ENCODE measurements around the gene GPR107. TPM values are rescaled to one million over a fixed set of nuclear protein-coding genes. Genes with fewer than 3 reads are reported as not detected.

Gene GPR107
- total and polyA plus RNA-seq, 3 donors from 2014 or later = 41.1 to 53.4 (median 49.1) TPM

- H3K36me3 ChIP-seq (ENCODE audit: low read depth, missing control alignments) = no peaks in the 10 kb centered on the region
- 87 to 92% methylated on average over 30 of the region's 30 CpGs for WGBS, 2 donors
- H3K9me3 ChIP-seq = no peaks in the 10 kb centered on the region
- H3K4me3 ChIP-seq = no peak overlapping the region
- H3K27ac ChIP-seq = no peak overlapping the region
- H3K27me3 ChIP-seq = no peaks in the 10 kb centered on the region
- TF ChIP-seq, protein P1, sequence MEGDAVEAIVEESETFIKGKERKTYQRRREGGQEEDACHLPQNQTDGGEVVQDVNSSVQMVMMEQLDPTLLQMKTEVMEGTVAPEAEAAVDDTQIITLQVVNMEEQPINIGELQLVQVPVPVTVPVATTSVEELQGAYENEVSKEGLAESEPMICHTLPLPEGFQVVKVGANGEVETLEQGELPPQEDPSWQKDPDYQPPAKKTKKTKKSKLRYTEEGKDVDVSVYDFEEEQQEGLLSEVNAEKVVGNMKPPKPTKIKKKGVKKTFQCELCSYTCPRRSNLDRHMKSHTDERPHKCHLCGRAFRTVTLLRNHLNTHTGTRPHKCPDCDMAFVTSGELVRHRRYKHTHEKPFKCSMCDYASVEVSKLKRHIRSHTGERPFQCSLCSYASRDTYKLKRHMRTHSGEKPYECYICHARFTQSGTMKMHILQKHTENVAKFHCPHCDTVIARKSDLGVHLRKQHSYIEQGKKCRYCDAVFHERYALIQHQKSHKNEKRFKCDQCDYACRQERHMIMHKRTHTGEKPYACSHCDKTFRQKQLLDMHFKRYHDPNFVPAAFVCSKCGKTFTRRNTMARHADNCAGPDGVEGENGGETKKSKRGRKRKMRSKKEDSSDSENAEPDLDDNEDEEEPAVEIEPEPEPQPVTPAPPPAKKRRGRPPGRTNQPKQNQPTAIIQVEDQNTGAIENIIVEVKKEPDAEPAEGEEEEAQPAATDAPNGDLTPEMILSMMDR (IDR thresholded peaks at IDR 0.05) = no peak
- TF ChIP-seq POLR2A (IDR thresholded peaks at IDR 0.05) = no peak
- peaks cover 6% of the 10 kb centered on the region for H3K4me1 ChIP-seq
- DNase-seq = no peak
- intact Hi-C loops (cut with DNase I; ENCODE audit: low total_unique reads) = loop anchor here (10.0 kb wide), 1 partner anchor 233 kb away; no protein-coding TSS in a partner anchor
Measured at GRCh38 chr9:130111786-130112537, 58.3 kb downstream of the GPR107 start.

GRCh38 chr9:130112538-130113151, 58.9 kb downstream of the GPR107 start:
- no peaks in the 10 kb centered on the region for H3K36me3 ChIP-seq (ENCODE audit: low read depth, missing control alignments)
- peak; percentile 40 for DNase-seq
- no peaks in the 10 kb centered on the region for H3K9me3 ChIP-seq
- WGBS, 2 donors = 53 to 57% methylated on average over 3 of the region's 3 CpGs
- H3K4me1 ChIP-seq = peaks cover 6% of the 10 kb centered on the region
- H3K4me3 ChIP-seq = no peak overlapping the region
- H3K27ac ChIP-seq = no peak overlapping the region
- no peak for TF ChIP-seq POLR2A (IDR thresholded peaks at IDR 0.05)
- TF ChIP-seq, protein P1 (IDR thresholded peaks at IDR 0.05) = no peak
- H3K27me3 ChIP-seq = no peaks in the 10 kb centered on the region
- intact Hi-C loops (cut with DNase I; ENCODE audit: low total_unique reads) = loop anchor here (10.0 kb wide), 1 partner anchor 232 kb away; no protein-coding TSS in a partner anchor

- no peak for DNase-seq
- H3K36me3 ChIP-seq (ENCODE audit: low read depth, missing control alignments) = no peaks in the 10 kb centered on the region
- TF ChIP-seq, protein P1 (IDR thresholded peaks at IDR 0.05) = no peak
- TF ChIP-seq POLR2A (IDR thresholded peaks at IDR 0.05) = no peak
- intact Hi-C loops (cut with DNase I; ENCODE audit: low total_unique reads) = loop anchor here (10.0 kb wide), 1 partner anchor 230 kb away; no protein-coding TSS in a partner anchor
- H3K27ac ChIP-seq = no peak overlapping the region
- H3K9me3 ChIP-seq = no peaks in the 10 kb centered on the region
- peaks cover 6% of the 10 kb centered on the region for H3K4me1 ChIP-seq
- H3K4me3 ChIP-seq = no peak overlapping the region
- no peaks in the 10 kb centered on the region for H3K27me3 ChIP-seq
Measured at GRCh38 chr9:130114741-130115140, 61.0 kb downstream of the GPR107 start.

DNA sequence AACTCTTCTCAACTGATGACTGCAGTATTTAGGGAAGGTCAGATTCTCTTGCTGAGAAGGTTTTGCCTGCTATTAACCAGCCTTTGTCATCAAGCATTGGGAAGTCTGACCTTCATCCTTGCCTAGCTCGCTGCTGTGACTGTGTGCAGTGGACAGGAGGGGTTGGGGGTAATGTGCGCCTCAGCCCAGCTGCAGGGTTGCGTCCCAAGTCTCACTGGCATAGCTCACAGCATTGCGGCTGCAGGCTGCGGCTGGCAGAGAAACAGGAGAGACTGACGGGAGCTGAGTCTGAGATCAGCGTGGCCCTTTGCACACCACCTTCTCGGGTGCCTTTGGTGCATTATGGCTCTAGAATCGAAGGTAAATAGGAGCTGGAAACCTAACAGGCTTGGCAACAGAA, 62.6 kb downstream of the GPR107 start:
- no peak for DNase-seq
- intact Hi-C loops (cut with DNase I; ENCODE audit: low total_unique reads) = loop anchor here (10.0 kb wide), 1 partner anchor 228 kb away; no protein-coding TSS in a partner anchor
- TF ChIP-seq POLR2A (IDR thresholded peaks at IDR 0.05) = no peak
- TF ChIP-seq, protein P1 (IDR thresholded peaks at IDR 0.05) = no peak
- no peak overlapping the region for H3K4me3 ChIP-seq
- 95 to 97% methylated on average over 9 of the region's 9 CpGs for WGBS, 2 donors
- H3K9me3 ChIP-seq = no peaks in the 10 kb centered on the region
- no peak overlapping the region for H3K27ac ChIP-seq
- H3K27me3 ChIP-seq = no peaks in the 10 kb centered on the region
- no peaks in the 10 kb centered on the region for H3K36me3 ChIP-seq (ENCODE audit: low read depth, missing control alignments)
- H3K4me1 ChIP-seq = no peaks in the 10 kb centered on the region
